Duodenal mucosa (tissue), 2 donors: ENCODE measurements around the gene TMEM213.

ENCODE experiments used
- H3K27ac ChIP-seq: one replicate; pipeline ENCODE4 v1.7.0; 2013; ENCODE audit warnings: low read depth, low read length
- H3K27me3 ChIP-seq, 2 donors: one replicate each; pipeline ENCODE4 v1.7.0; 2013; ENCODE audit warnings: low read length in 2 of 2, control low read depth in 1 of 2; ENCODE audit not compliant: insufficient read depth in 2 of 2, control insufficient read depth in 1 of 2
- H3K36me3 ChIP-seq, 2 donors: one replicate each; pipeline ENCODE4 v1.7.0; 2013; ENCODE audit warnings: low read length in 2 of 2, control low read depth in 1 of 2; ENCODE audit not compliant: insufficient read depth in 2 of 2, control insufficient read depth in 1 of 2
- H3K4me1 ChIP-seq, 2 donors: one replicate each; pipeline ENCODE4 v1.7.0; 2013; ENCODE audit warnings: low read length in 2 of 2, control low read depth in 1 of 2; ENCODE audit not compliant: insufficient read depth in 2 of 2, control insufficient read depth in 1 of 2
- H3K4me3 ChIP-seq, 2 donors: one replicate each; pipeline ENCODE4 v1.7.0; 2013; ENCODE audit warnings: low read length in 2 of 2, low read depth in 1 of 2
- H3K9ac ChIP-seq, 2 donors: one replicate each; pipeline ENCODE4 v1.7.0; 2013; ENCODE audit warnings: low read length in 2 of 2, low read depth in 1 of 2
- H3K9me3 ChIP-seq, 2 donors: one replicate each; pipeline ENCODE4 v1.7.0; 2013; ENCODE audit warnings: low read length in 2 of 2, control low read depth in 1 of 2; ENCODE audit not compliant: control insufficient read depth in 1 of 2

Gene TMEM213

DNA sequence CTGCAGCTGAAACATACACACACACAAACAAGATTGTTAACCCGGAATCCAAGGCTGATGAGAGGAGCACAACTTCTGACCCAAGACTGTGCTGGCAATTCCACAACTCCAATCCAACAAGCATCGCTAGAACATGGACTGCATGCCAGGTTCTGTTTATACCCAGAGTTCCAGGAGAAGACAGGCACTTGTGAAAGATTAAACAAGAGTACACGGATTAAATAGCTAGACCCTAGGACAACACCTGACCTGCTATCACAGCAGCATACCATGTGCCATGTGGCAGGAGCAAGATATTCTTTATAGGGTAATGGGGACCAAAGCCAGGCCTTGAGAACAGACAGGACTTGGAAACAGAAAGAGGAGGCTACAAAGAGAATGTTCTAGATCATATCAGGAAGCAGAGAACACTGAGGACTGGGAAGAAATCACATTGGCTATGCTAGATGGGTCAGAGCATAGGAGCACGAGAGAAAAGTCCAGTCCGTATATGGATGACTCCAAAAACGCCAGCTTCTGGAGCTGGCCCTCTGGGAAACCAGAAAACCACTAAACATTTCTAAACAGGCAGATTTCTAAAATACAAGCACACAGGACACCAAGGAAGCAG is 83.9 kb downstream of the TMEM213 start:
- H3K4me1 ChIP-seq, result peaks cover 4 to 7% of the 10 kb centered on the region in 2 donors
- no peaks in the 10 kb centered on the region for H3K27me3 ChIP-seq
- H3K27ac ChIP-seq, result no peak overlapping the region
- no peaks in the 10 kb centered on the region for H3K9me3 ChIP-seq
- no peak overlapping the region for H3K4me3 ChIP-seq
- H3K36me3 ChIP-seq, result no peaks in the 10 kb centered on the region
- no peak overlapping the region for H3K9ac ChIP-seq

DNA sequence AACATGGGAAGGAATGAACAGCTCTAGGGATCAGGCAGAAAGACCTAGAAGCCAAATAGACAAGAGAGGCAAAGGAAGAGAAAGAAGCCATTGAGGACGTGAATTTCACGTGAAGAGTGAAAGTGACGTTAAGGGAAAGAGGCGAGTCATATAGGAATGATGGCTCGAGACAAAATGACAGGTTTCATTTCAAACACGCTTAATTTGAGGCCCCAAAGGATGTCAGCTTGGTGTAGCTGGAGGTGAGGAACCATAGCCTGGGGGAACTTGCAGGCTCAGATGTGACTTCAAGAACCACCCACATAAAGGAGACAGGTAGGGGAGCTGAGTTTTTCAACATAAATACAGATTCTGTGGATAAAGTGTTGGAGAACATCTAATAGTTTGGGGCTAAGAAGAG is 84.5 kb downstream of the TMEM213 start:
- H3K9me3 ChIP-seq, result no peaks in the 10 kb centered on the region
- H3K27ac ChIP-seq, result no peak overlapping the region
- peaks cover 4 to 7% of the 10 kb centered on the region in 2 donors for H3K4me1 ChIP-seq
- no peak overlapping the region for H3K4me3 ChIP-seq
- H3K27me3 ChIP-seq, result no peaks in the 10 kb centered on the region
- H3K36me3 ChIP-seq, result no peaks in the 10 kb centered on the region
- H3K9ac ChIP-seq, result no peak overlapping the region

DNA sequence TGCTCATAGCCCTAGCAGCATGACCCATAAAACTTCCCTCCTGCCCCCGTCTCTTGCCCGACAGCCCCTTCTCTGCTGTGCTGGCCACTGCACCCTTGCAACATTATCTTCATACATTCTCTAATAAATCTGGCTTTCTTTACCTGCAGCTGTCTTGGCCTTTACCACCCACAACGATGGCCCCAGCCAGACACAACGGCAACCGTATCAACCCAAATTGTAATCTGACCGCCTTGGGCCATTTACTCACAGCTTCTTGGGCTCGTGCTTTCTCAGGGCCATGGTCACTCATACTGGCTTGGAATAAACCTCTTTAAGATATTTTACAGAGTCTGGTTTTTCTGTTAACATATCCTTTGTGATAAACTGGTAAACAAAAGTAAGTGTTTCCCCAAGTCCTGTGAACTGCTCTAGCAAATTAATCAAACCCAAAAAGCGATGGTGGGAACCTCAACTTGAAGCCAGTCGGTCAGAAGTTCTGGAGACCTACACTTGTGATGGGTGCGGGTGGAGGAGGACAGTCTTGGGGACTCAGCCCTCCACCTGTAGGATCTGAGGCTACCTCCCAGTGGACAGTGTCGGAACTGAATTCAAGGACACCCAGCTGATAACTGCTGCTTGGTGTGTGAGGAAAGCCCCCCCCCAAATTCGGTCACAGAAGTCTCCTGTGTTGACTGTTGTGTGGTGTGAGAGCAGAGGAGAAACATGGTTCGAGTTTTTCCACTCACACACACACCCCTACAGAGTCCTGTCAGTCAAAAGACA is 87.8 kb downstream of the TMEM213 start:
- Histone ChIP-seq H3K9me3 (no peaks in the 10 kb centered on the region), H3K27me3 (no peaks in the 10 kb centered on the region), H3K9ac (no peak overlapping the region), H3K27ac (no peak overlapping the region), H3K36me3 (no peaks in the 10 kb centered on the region), H3K4me1 (peaks cover 5 to 11% of the 10 kb centered on the region in 2 donors), H3K4me3 (no peak overlapping the region)

DNA sequence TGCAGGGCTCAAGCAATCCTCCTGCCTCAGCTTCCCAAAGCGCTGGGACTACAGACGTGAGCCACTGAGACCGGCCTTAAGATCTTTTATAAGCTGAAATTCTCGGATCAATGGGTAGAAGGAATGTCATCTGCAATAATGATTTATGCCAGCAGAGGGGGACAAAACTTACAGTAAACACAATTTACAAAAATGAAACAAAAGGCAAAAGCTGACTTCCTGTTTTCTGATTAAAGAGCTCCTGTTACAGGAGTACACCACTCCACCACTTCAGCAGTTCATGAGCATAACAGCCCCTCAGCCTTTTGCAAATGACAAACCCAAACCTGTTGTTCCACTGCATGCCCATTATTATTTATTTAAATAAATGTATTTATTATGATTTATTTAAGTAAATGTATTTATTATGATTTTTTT is 88.7 kb downstream of the TMEM213 start:
- no peak overlapping the region for H3K27ac ChIP-seq
- H3K4me3 ChIP-seq, result no peak overlapping the region

DNA sequence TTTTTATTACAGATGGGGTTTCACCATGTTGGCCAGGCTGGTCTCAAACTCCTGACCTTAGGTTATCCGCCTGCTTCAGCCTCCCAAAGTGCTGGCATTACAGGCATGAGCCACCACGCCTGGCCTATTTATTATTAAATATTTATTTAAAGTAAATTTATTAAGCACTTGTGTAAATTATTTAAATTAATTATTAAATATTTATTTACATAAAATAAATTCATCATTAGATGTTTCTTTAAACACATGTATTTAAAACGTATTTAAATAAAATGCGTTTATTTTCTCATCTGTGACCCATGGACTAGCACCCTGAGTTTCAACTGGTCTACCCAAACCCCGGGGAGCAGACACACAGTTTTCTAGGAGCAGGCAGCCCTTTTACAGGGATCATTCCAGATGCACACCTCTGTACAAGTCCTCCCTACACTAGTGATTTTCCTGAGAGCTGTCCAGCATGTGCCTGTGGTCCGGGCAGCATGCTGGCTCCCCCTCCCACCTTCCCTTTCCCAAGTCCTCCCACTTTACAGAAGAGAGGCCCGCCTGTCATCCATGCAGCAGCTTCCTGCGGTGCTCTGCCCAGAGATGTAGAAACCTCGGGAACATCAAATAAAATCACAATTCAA is 89.4 kb downstream of the TMEM213 start:
- Histone ChIP-seq H3K27me3 (no peaks in the 10 kb centered on the region), H3K4me3 (no peak overlapping the region), H3K27ac (no peak overlapping the region), H3K9ac (no peak overlapping the region), H3K4me1 (peaks cover 6 to 10% of the 10 kb centered on the region in 2 donors), H3K36me3 (no peaks in the 10 kb centered on the region), H3K9me3 (no peaks in the 10 kb centered on the region)

More for the DNA sequence above, 88.7 kb downstream of the TMEM213 start:
- H3K9me3 ChIP-seq, result no peaks in the 10 kb centered on the region
- no peaks in the 10 kb centered on the region for H3K36me3 ChIP-seq
- no peaks in the 10 kb centered on the region for H3K27me3 ChIP-seq
- H3K4me1 ChIP-seq, result peaks cover 6 to 13% of the 10 kb centered on the region in 2 donors
- no peak overlapping the region for H3K9ac ChIP-seq
